GM12872 (cell line): ENCODE results near the gene WWTR1.

ENCODE experiments used
- TF ChIP-seq, protein P1 (sequence below): IDR thresholded peaks from 3 replicates; pipeline ENCODE4 v1.5.1; 2011; ENCODE audit warnings: low read depth, mild to moderate bottlenecking, low read length, moderate library complexity; ENCODE audit not compliant: insufficient read depth

WWTR1 gene

GRCh38 chr3:149509526-149509925 lies 148.3 kb downstream of the WWTR1 start:
- TF ChIP-seq, protein P1, sequence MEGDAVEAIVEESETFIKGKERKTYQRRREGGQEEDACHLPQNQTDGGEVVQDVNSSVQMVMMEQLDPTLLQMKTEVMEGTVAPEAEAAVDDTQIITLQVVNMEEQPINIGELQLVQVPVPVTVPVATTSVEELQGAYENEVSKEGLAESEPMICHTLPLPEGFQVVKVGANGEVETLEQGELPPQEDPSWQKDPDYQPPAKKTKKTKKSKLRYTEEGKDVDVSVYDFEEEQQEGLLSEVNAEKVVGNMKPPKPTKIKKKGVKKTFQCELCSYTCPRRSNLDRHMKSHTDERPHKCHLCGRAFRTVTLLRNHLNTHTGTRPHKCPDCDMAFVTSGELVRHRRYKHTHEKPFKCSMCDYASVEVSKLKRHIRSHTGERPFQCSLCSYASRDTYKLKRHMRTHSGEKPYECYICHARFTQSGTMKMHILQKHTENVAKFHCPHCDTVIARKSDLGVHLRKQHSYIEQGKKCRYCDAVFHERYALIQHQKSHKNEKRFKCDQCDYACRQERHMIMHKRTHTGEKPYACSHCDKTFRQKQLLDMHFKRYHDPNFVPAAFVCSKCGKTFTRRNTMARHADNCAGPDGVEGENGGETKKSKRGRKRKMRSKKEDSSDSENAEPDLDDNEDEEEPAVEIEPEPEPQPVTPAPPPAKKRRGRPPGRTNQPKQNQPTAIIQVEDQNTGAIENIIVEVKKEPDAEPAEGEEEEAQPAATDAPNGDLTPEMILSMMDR: no peak

DNA sequence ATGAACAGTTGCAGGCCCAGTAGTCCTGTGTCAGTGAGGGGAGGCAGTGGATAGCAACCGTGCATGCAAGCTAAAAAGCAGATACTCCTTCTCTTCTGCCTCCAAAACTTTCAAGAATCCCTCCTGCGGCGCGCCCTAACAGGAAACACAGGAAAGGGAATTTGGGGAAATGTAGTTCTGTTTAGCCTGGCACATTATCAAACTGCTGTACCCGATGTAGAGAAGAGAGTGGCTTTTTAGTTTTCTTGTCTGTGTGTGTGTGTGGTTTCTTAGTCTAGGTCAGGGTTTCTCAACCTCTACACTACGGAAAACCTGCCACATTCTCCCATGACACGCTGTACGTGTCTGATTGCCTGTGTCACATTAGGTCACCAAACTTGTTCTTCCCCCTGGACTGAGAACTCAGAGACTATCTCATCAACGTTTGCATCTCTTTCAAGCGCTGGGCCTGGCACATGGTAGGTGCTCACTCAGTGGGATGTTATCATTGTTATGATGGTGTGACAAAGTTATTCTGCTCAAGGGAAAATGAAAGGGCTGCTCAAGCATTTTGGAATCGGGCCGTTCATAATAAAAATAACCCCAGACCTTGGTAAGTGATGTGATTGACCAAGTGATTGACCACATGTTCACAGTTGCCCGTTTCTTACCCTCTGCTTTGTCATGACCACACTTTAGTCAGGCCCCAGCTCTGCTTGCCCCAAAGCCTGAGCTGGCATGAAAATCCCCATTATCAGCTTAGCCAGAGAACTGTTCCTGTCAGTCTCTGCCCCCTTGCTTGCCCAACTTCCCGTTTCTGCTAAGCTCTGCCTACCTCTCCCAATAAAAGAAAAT lies 150.1 kb downstream of the WWTR1 start:
- TF ChIP-seq, protein P1: no peak

DNA sequence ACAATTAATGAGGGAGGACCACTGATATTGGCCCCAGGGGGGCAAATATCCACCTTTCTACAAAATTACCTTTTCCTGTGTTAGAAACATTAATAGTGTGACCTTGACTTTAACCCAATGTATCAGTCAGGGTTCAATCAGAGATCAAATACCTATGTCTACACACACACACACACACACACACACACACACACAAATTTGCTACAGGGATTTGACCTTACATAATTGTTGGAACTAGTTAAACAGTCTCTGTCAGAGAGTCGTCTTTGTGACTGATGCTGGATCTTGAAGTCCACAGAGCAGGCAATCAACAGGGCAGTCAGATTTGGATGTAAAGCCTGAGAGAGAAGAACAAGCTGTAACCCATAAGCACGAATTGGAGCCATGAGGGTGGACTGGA lies 150.9 kb downstream of the WWTR1 start:
- TF ChIP-seq, protein P1: no peak

GRCh38 chr3:149506540-149506939 lies 151.3 kb downstream of the WWTR1 start:
- TF ChIP-seq, protein P1: no peak

DNA sequence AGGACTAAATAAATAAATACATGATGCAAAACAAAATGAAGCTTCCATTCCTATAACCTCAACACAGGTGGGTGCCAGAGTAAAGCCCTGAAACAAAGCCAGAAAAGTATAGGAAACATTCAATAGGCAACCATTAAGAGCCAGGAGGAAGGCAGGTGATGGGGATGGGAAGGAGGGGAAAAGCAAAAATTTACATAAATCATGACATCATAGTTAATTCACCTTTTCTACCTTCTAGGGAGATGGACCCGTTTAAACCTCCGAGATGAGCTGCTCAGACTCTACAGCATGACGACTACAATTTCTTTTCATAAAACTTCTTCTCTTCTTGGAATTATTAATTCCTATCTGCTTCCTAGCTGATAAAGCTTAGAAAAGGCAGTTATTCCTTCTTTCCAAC lies 155.4 kb downstream of the WWTR1 start:
- TF ChIP-seq, protein P1: no peak

DNA sequence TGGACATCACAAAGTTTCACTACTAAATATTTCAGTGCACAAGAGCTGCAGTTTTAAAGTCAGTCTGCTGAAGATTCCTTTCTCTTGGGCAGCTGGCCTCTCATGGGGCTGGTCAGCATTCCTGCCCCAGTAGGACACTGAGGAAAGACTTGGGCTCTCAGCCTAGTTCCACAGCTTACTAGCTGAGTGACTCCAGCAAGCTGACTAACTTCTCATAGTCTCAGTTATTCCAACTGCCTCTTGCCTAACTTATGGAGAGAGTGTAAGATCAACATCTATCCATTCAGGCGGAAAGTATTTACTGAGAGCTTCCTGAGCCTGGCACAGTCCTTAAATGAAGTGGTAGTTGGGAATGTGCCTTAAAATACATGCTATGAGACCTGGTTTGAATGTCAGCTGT lies 156.3 kb downstream of the WWTR1 start:
- TF ChIP-seq, protein P1: no peak

DNA sequence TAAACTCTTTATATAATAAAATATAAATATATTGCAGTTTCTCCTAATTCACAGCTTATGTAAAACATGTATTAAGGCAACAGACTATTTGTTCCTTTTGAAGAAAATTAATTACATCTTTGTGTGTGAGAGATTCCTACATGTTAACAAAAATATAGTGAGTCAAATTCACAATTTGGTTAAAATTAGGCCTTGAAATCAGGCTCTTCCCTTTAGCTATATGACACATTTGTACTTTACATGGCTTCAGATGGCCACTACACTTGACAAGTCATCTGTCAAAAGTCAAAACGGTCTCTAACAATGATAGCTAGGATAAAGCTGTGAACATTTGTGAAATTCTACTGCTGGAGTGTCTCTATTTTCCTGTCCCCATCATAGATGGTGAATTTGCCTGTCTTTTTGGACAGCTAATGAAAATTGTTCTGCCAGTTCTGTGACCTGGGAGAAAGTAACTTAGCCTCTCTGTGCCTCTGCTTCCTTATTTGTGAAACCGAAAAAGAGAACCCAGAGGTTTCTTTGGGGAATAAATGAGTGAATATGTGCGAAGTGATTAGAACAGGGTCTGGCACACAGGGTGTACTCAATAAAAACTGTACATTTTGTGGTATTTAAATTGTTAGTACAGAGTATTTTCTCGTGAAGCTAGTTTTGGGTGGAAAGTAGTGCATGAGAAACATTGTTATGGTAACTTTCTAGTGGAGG lies 159.7 kb downstream of the WWTR1 start:
- TF ChIP-seq, protein P1: no peak
